IPS-18a (cell line): ENCODE measurements around the gene RRP1B.
"Not testable (repeated sequence)": the region's sequence is repeated elsewhere in the genome, so short reads cannot be mapped to it uniquely, and the experiment has no call there.

ENCODE experiments used
- H3K27ac ChIP-seq: one replicate; pipeline ENCODE4 v1.5.1; 2013; ENCODE audit warnings: low read length
- H3K27me3 ChIP-seq: one replicate; pipeline ENCODE4 v1.6.1; 2013; ENCODE audit warnings: mild to moderate bottlenecking, low read length; ENCODE audit not compliant: control insufficient read depth, insufficient read depth
- H3K36me3 ChIP-seq: one replicate; pipeline ENCODE4 v1.6.1; 2013; ENCODE audit warnings: low read depth, low read length; ENCODE audit not compliant: control insufficient read depth
- H3K4me1 ChIP-seq: one replicate; pipeline ENCODE4 v1.6.1; 2013; ENCODE audit warnings: low read depth, low read length; ENCODE audit not compliant: control insufficient read depth
- H3K4me3 ChIP-seq: one replicate; pipeline ENCODE4 v1.5.1; 2013; ENCODE audit warnings: low read length
- H3K9ac ChIP-seq: one replicate; pipeline ENCODE4 v1.6.1; 2013; ENCODE audit warnings: mild to moderate bottlenecking, low read length, moderate library complexity
- H3K9me3 ChIP-seq: one replicate; pipeline ENCODE4 v1.6.1; 2013; ENCODE audit warnings: low read depth, low read length; ENCODE audit not compliant: control insufficient read depth

The RRP1B gene

DNA sequence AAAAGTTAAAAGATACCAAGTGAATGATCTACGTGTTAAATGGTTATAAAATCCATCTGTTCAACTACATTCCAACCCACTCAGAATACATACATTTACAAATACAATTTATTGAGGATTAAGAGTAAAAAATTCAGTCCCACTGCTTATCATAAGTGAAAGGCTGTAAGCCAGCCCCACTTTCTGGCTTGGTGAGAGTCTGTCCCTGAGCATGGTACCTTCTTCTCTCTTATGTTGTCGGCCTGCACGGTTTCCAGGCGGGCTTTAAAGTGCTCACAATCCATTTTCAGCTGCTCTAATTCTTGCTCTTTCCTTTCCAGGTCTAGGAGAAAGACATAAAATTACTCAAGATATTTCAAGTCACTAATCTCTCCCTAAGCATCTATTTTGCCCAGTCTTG, 15.3 kb upstream of the RRP1B start:
- Histone ChIP-seq H3K4me1 (peaks cover 4% of the 10 kb centered on the region), H3K27me3 (no peaks in the 10 kb centered on the region), H3K27ac (no peak overlapping the region), H3K36me3 (no peaks in the 10 kb centered on the region), H3K4me3 (no peak overlapping the region), H3K9ac (no peak overlapping the region), H3K9me3 (no peaks in the 10 kb centered on the region)

DNA sequence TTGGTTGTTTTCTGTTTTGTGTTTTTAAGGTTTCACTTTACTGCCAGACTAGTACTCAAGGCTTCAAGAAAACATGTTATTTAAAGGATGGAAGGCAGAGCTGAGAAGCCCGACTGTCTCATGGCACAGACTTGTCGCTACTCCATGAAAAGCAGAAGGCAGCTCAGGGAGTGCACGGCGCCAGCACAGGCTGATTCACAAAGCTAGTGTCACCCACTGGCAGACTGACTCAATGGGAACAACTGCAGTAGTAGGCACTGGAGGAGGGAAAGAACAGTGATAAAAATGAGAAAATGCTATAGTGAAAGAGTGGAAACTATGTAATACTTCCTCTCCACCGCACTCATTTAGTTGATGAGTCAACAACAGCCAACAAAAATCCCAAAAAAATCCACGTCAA, 14.8 kb upstream of the RRP1B start:
- Histone ChIP-seq H3K27me3 (no peaks in the 10 kb centered on the region), H3K27ac (no peak overlapping the region), H3K9ac (no peak overlapping the region), H3K4me3 (no peak overlapping the region), H3K36me3 (no peaks in the 10 kb centered on the region), H3K4me1 (peaks cover 4% of the 10 kb centered on the region), H3K9me3 (no peaks in the 10 kb centered on the region)

DNA sequence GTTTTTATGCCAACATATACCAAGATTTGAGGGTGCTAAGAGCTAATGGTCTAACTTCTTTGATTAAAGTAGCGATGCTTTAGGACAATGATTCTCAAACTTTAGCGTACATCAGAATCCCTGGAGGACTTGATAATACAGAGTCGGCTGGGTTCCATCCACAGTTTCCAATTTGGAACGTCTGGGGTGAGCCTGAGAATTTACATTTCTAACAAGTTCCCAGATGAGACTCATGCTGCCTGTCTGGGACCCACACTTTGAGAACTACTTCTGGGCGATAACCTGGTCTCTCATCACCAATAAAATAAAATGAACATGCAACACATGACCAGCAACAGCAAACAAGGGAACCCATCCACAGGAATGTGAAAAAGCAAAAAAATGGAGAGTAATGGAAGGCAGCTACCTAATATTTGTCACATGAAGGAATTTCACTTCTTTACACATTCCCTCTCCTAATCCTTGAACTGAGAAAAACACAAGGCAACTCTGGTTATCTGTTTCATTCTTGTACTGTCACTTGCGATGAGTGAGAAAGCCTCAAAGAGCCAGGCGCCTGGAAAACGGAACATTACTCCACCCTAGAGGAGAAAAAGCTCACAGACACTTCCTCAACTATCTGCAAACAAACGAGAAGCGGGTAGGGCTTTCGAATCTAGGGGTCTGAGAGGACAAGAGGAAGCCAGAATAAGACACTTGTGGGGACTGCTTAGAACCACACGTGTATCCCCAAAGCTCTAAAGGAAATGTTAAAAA, 14.0 kb upstream of the RRP1B start:
- H3K9ac ChIP-seq = no peak overlapping the region
- peaks cover 4% of the 10 kb centered on the region for H3K4me1 ChIP-seq
- no peaks in the 10 kb centered on the region for H3K27me3 ChIP-seq
- H3K27ac ChIP-seq = no peak overlapping the region
- H3K36me3 ChIP-seq = no peaks in the 10 kb centered on the region
- no peaks in the 10 kb centered on the region for H3K9me3 ChIP-seq
- no peak overlapping the region for H3K4me3 ChIP-seq

DNA sequence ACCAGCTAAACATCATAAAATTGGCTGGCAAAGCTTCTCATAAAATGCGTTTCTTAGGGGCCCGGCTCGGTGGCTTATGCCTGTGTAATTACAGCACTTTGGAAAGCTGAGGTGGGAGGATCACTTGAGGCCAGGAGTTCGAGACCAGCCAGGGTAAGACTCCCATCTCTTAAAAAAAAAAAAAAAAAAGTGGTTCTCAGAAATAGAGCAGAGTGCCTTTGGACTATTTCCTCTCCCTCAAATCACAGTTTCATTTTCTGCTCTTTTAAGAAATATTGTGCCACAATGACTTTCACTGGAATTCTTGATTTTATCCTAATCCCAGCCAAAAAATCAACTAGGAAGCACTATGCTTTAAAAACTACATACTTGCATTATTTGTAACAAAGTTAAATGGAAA, 13.4 kb upstream of the RRP1B start:
- Histone ChIP-seq H3K36me3 (no peaks in the 10 kb centered on the region), H3K9ac (no peak overlapping the region), H3K27ac (no peak overlapping the region), H3K27me3 (no peaks in the 10 kb centered on the region), H3K9me3 (no peaks in the 10 kb centered on the region), H3K4me1 (peaks cover 4% of the 10 kb centered on the region), H3K4me3 (no peak overlapping the region)

DNA sequence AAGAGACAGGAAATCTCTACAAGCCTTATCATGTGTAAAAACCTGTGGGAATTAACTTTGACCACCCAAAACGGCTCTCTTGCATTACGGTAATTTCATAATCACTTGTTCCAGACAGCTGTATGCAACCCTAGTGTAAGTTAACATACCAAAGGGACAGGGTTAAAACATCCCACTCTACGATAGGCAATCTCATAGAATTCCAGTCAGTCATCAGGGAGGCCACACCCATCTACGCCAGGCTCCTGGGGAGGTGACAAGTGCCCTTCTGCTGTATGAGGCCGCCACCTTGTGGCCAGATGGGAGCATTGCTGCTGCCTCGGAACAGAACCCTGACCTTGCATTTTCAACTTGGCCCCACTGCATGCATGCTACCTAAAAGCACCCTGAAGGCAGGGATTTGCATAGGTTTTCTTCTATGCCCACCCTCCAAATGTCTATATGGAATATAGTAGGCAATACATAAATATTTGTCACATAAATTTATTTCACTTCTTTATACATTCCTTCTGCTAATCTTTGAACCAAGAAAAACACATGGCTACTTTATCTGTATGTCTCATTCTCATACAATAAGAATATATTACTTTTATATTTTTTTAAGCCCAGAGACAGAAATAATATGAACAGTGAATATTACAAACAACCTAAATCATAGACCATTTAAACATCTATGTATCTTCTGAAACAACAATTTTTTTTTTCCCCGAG, 12.7 kb upstream of the RRP1B start:
- Histone ChIP-seq H3K36me3 (no peaks in the 10 kb centered on the region), H3K4me3 (no peak overlapping the region), H3K27ac (no peak overlapping the region), H3K9me3 (no peaks in the 10 kb centered on the region), H3K9ac (no peak overlapping the region), H3K4me1 (peaks cover 4% of the 10 kb centered on the region), H3K27me3 (no peaks in the 10 kb centered on the region)

DNA sequence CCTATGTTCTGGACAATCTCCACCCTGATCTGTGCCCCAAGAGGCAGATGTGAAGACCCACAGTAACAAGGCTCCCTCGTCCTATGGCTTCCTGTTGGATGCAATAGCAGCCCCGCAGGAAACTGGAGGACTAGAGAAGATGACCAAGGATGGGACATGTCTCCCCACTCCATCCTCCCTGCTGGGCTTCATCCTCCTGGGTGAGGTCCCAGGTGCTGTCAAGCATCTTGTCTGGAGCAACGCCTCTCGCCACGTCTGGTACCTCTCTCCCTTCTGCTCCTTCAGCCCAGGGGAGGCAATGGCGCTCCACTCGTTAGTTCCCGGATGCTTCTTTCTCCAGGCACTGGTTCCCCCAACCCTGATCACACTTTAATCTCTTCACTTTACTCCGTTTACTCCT, 11.2 kb upstream of the RRP1B start:
- Histone ChIP-seq H3K27ac (no peak overlapping the region), H3K4me3 (no peak overlapping the region), H3K9me3 (no peaks in the 10 kb centered on the region), H3K36me3 (no peaks in the 10 kb centered on the region), H3K9ac (no peak overlapping the region), H3K4me1 (peaks cover 4% of the 10 kb centered on the region), H3K27me3 (no peaks in the 10 kb centered on the region)

DNA sequence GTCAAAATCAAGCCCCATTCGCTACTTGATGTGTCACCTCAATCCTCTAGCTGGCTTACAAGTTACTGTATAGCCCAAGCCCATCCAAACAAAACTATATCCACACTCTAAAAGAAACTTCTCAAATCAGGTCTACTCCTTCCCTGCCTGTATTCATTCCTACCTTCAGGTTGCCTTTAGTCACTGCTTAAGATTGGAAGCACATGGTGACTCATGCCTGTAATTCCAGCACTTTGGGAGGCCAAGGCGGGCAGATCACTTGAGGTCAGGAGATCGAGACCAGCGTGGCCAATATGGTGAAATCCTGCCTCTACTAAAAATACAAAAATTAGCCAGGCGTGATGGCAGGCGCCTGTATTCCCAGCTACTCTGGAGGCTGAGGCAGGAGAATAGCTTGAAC, 7.4 kb upstream of the RRP1B start:
- H3K9me3 ChIP-seq, H3K27ac ChIP-seq, H3K9ac ChIP-seq, H3K27me3 ChIP-seq, H3K36me3 ChIP-seq, H3K4me3 ChIP-seq, H3K4me1 ChIP-seq: not testable (repeated sequence)

DNA sequence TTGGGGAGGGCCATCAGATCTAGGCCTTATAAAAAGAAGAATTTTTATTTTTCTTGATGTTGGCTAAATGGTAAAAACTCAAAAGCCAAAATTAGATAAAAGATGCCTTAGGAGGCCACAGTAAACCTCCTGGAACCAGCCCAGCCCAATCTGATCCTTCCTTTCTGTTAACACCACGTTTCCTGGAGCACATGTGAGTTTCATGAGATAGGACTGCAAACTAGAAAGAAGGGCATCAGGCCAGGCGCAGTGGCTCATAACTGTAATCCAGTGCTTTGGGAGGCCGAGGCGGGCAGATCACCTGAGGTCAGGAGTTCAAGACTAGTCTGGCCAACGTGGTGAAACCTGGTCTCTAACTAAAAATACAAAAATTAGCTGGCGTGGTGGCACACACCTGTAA, 6.7 kb upstream of the RRP1B start:
- no peaks in the 10 kb centered on the region for H3K36me3 ChIP-seq
- no peak overlapping the region for H3K4me3 ChIP-seq

DNA sequence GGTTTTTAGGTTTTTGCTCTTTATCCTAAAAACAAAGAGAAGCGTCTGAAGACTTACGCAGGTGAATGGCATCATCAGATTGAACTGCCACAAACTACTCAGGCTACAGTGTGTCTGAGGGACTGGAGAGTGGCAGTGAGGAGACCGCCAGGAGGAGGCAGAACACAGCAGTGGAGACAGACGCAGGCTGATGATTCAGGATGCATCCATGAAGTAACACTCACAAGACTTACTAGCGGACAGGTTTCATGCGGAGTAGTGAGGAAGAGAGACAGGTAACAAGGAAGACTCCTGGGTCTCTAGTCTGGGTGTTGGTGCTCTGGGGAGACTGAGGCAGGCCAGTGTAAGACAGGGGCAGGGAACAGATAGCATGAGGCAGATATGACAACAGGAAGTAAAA, 5.7 kb upstream of the RRP1B start:
- H3K9ac ChIP-seq = no peak overlapping the region

More for the DNA sequence above, 6.7 kb upstream of the RRP1B start:
- H3K4me1 ChIP-seq = no peaks in the 10 kb centered on the region
- H3K9ac ChIP-seq = no peak overlapping the region
- no peaks in the 10 kb centered on the region for H3K9me3 ChIP-seq
- no peaks in the 10 kb centered on the region for H3K27me3 ChIP-seq
- no peak overlapping the region for H3K27ac ChIP-seq

DNA sequence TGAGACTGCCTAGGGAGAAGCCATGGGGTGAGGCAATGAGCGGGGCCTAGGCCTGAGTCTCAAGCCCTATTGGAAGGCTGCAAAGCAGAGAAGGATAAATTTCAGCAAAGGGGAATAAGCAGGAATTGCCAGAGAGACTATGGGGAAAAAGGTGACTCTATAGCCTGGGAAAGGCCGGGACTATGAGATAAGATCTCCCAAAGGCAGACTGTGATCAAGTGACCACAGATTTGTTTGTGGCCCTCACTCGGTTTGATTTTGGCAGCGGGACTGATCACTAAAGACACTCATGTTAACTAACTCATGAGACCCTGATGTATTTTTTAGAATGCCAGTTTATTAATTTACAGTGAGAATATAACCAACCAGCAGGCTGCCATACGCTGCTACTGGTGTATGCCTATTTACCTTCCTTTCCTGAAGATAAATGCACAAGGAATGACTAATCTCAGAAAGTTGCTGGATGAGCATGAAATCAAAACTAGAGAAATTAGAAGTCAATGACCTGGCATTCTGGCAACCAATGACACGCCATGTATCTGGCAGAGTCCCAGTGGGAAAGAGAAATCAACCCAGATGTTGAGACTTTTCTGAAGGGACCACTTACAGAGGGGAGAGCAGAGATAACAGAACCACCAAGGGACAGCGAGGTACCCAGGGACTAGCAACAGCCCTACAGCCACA, 4.4 kb upstream of the RRP1B start:
- no peak overlapping the region for H3K27ac ChIP-seq
- no peaks in the 10 kb centered on the region for H3K4me1 ChIP-seq
- no peaks in the 10 kb centered on the region for H3K27me3 ChIP-seq
- no peaks in the 10 kb centered on the region for H3K36me3 ChIP-seq
- no peak overlapping the region for H3K4me3 ChIP-seq
- H3K9me3 ChIP-seq = no peaks in the 10 kb centered on the region
- H3K9ac ChIP-seq = no peak overlapping the region

More for the DNA sequence above, 5.7 kb upstream of the RRP1B start:
- no peak overlapping the region for H3K27ac ChIP-seq
- H3K27me3 ChIP-seq = no peaks in the 10 kb centered on the region
- no peak overlapping the region for H3K4me3 ChIP-seq
- H3K36me3 ChIP-seq = no peaks in the 10 kb centered on the region
- H3K9me3 ChIP-seq = no peaks in the 10 kb centered on the region
- no peaks in the 10 kb centered on the region for H3K4me1 ChIP-seq

DNA sequence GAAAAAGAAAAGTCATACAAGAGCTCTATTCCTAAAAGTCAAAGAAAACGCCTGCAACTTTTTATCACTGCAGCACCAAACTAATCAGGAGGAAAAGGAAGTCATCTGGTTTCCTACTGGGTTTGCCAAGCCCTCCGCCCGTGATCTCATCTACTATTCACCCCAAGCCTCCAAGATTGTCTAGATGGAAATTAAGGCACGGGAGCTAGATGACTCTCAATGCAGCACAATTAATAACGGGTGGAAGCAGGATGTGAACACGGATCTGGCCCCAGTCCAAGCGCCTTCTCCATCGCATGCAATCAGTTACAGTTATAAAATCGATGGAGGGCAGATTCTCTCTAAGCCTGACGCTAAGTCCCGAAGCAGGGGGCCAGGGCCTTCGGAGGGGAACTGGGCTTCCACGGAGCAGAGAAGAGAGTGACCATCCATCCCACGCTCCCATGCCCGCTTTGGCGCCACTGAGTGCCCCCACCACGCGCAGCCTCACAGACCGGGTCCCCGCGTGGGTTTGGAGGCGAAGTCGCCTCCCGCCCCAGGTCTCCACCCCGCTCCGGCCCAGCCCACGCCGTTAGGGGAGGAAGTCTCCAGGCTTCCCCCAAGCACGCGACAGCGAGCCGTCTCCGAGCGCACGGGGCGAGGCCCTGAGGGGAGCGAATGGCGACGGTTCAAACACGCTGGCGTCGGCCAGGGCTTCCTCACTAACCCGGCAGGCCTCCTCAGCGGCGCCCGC, 1.8 kb upstream of the RRP1B start:
- Histone ChIP-seq H3K4me3 (no peak overlapping the region), H3K27me3 (no peaks in the 10 kb centered on the region), H3K27ac (no peak overlapping the region), H3K4me1 (no peaks in the 10 kb centered on the region), H3K9me3 (no peaks in the 10 kb centered on the region), H3K36me3 (peaks cover 11% of the 10 kb centered on the region), H3K9ac (no peak overlapping the region)
